Astrocyte (in vitro differentiated cells and primary cell): ENCODE data around the gene HLCS.

Experiments
- EZH2 ChIP-seq: IDR thresholded peaks from 2 replicates; pipeline ENCODE4 v1.6.1; 2012; ENCODE audit warnings: mild to moderate bottlenecking, low read length, inconsistent platforms; ENCODE audit not compliant: insufficient read depth
- TF ChIP-seq, protein P1 (sequence below): IDR thresholded peaks from 2 replicates; pipeline ENCODE4 v1.5.1; 2011; ENCODE audit warnings: low read depth, mild to moderate bottlenecking, inconsistent platforms, low read length, moderate library complexity; ENCODE audit not compliant: insufficient read depth

DNA sequence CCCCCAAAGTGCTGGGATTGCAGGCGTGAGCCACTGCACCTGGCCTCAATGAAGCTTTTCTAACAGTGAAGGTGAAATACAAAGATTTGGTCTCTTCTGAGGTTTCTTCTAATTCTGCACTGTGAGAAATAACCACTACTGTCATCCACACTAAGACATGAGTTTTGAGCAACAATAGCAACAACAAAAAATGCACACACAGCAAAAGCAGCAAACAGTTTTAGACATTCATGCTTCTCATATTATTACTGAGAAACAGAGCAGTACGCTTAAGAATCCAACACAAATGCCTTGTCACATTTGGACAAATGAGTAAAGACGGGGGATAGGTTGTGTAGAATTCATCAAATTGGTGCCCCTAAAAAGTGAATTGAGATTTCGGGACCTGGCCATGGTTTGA, 151.2 kb downstream of the HLCS start:
- TF ChIP-seq, protein P1, sequence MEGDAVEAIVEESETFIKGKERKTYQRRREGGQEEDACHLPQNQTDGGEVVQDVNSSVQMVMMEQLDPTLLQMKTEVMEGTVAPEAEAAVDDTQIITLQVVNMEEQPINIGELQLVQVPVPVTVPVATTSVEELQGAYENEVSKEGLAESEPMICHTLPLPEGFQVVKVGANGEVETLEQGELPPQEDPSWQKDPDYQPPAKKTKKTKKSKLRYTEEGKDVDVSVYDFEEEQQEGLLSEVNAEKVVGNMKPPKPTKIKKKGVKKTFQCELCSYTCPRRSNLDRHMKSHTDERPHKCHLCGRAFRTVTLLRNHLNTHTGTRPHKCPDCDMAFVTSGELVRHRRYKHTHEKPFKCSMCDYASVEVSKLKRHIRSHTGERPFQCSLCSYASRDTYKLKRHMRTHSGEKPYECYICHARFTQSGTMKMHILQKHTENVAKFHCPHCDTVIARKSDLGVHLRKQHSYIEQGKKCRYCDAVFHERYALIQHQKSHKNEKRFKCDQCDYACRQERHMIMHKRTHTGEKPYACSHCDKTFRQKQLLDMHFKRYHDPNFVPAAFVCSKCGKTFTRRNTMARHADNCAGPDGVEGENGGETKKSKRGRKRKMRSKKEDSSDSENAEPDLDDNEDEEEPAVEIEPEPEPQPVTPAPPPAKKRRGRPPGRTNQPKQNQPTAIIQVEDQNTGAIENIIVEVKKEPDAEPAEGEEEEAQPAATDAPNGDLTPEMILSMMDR = no peak
- no peak for TF ChIP-seq EZH2
